ENCODE data around the gene ST6GALNAC2. TPM values are rescaled to one million over a fixed set of nuclear protein-coding genes. Genes with fewer than 3 reads are reported as not detected.

The ST6GALNAC2 gene
- total and polyA plus RNA-seq, 2 experiments from 2014 or later, result 0.31 TPM; not detected in 1

DNA sequence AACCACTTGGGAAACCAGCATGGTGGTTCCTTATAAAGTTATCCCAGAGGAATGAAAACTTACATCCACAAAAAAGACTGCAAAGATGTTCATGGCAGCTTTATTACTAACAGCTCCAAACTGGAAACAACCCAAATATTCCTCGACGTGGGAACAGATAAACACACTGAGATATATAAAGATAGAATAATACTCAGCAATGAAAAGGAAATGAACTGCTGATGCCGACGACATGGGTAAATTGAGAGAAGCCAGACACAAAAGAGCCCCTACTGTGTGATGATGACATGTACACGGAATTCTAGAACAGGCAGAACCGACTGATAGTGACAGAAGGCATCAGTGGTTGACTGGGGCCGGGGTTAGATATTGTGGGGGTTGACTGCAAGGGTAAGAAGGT, 36.1 kb downstream of the ST6GALNAC2 start:
- Histone ChIP-seq H3K4me1 (ENCODE audit: insufficient read depth) (peaks cover 7% of the 10 kb centered on the region; the same call in 1 of the 2 replicates), H3K27me3 (ENCODE audit: insufficient read depth) (no peaks in the 10 kb centered on the region), H3K27ac (ENCODE audit: low read depth) (no peak overlapping the region), H3K36me3 (ENCODE audit: insufficient read depth) (no peaks in the 10 kb centered on the region), H3K4me3 (no peak overlapping the region), H3K4me2 (no peak overlapping the region), H3K79me2 (replicated peaks; ENCODE audit: insufficient read depth) (no peaks in the 10 kb centered on the region), H2AFZ (no peak overlapping the region), H4K20me1 (replicated peaks; ENCODE audit: insufficient read depth) (no peaks in the 10 kb centered on the region), H3F3A (replicated peaks; ENCODE audit: low read depth) (no peaks in the 10 kb centered on the region; the same call in 1 of the 2 replicates), H3K9me2 (ENCODE audit: insufficient read depth) (no peaks in the 10 kb centered on the region)
- ATAC-seq (no peak), DNase-seq (ENCODE audit: low spot score) (no peak)
- H3K4me1 Mint-ChIP-seq, result peaks cover 12% of the 10 kb centered on the region
- H3K27ac Mint-ChIP-seq, result no peak overlapping the region
- peaks cover 12% of the 10 kb centered on the region for H3K27me3 Mint-ChIP-seq (ENCODE audit: insufficient read depth, low read depth, poor library complexity)
- TF ChIP-seq CREB1 (CRISPR knock-in tag; IDR thresholded peaks at IDR 0.05; ENCODE audit: low read depth) (no peak), EZH2 (IDR thresholded peaks at IDR 0.05; ENCODE audit: low read depth, unreplicated experiment) (no peak), ETS1 (IDR thresholded peaks at IDR 0.05) (no peak), POLR2AphosphoS5 (IDR thresholded peaks at IDR 0.05; ENCODE audit: low read depth) (no peak), REST (IDR thresholded peaks at IDR 0.05; ENCODE audit: unreplicated experiment) (no peak), EZH2phosphoT487 (IDR thresholded peaks at IDR 0.05; ENCODE audit: unreplicated experiment) (no peak), STAT1 (IDR thresholded peaks at IDR 0.05; ENCODE audit: unreplicated experiment) (no peak), NANOG (IDR thresholded peaks at IDR 0.05; ENCODE audit: borderline replicate concordance) (no peak), ZNF331 (CRISPR knock-in tag; IDR thresholded peaks at IDR 0.05; ENCODE audit: low read depth) (no peak), JUNB (IDR thresholded peaks at IDR 0.05; ENCODE audit: unreplicated experiment) (no peak), ZNF114 (CRISPR knock-in tag; IDR thresholded peaks at IDR 0.05) (no peak), CTCF (conservative IDR thresholded peaks at IDR 0.05; ENCODE audit: low read depth in 2 of 2) (no peak)
- TF ChIP-seq, protein P1, sequence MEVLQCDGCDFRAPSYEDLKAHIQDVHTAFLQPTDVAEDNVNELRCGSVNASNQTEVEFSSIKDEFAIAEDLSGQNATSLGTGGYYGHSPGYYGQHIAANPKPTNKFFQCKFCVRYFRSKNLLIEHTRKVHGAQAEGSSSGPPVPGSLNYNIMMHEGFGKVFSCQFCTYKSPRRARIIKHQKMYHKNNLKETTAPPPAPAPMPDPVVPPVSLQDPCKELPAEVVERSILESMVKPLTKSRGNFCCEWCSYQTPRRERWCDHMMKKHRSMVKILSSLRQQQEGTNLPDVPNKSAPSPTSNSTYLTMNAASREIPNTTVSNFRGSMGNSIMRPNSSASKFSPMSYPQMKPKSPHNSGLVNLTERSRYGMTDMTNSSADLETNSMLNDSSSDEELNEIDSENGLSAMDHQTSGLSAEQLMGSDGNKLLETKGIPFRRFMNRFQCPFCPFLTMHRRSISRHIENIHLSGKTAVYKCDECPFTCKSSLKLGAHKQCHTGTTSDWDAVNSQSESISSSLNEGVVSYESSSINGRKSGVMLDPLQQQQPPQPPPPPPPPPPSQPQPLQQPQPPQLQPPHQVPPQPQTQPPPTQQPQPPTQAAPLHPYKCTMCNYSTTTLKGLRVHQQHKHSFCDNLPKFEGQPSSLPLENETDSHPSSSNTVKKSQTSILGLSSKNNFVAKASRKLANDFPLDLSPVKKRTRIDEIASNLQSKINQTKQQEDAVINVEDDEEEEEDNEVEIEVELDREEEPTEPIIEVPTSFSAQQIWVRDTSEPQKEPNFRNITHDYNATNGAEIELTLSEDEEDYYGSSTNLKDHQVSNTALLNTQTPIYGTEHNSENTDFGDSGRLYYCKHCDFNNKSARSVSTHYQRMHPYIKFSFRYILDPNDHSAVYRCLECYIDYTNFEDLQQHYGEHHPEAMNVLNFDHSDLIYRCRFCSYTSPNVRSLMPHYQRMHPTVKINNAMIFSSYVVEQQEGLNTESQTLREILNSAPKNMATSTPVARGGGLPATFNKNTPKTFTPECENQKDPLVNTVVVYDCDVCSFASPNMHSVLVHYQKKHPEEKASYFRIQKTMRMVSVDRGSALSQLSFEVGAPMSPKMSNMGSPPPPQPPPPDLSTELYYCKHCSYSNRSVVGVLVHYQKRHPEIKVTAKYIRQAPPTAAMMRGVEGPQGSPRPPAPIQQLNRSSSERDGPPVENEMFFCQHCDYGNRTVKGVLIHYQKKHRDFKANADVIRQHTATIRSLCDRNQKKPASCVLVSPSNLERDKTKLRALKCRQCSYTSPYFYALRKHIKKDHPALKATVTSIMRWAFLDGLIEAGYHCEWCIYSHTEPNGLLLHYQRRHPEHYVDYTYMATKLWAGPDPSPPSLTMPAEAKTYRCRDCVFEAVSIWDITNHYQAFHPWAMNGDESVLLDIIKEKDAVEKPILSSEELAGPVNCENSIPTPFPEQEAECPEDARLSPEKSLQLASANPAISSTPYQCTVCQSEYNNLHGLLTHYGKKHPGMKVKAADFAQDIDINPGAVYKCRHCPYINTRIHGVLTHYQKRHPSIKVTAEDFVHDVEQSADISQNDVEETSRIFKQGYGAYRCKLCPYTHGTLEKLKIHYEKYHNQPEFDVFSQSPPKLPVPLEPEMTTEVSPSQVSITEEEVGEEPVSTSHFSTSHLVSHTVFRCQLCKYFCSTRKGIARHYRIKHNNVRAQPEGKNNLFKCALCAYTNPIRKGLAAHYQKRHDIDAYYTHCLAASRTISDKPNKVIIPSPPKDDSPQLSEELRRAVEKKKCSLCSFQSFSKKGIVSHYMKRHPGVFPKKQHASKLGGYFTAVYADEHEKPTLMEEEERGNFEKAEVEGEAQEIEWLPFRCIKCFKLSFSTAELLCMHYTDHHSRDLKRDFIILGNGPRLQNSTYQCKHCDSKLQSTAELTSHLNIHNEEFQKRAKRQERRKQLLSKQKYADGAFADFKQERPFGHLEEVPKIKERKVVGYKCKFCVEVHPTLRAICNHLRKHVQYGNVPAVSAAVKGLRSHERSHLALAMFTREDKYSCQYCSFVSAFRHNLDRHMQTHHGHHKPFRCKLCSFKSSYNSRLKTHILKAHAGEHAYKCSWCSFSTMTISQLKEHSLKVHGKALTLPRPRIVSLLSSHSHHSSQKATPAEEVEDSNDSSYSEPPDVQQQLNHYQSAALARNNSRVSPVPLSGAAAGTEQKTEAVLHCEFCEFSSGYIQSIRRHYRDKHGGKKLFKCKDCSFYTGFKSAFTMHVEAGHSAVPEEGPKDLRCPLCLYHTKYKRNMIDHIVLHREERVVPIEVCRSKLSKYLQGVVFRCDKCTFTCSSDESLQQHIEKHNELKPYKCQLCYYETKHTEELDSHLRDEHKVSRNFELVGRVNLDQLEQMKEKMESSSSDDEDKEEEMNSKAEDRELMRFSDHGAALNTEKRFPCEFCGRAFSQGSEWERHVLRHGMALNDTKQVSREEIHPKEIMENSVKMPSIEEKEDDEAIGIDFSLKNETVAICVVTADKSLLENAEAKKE (CRISPR knock-in tag; IDR thresholded peaks at IDR 0.05), result no peak
- H3K9me3 Mint-ChIP-seq, result no peaks in the 10 kb centered on the region
- no peak overlapping the region for H3K4me3 Mint-ChIP-seq
- H3K36me3 Mint-ChIP-seq (ENCODE audit: low read depth), result no peaks in the 10 kb centered on the region

Data from GM23338 (cell line).